DND-41 (cell line): ENCODE results near the gene ZFPM1.

Source experiments
- ATAC-seq: fragments of 200-7000 bp; cut with Tn5 transposase; 3 replicates; pipeline ENCODE4 v1.9.1; 2021; ENCODE audit warnings: low read depth; ENCODE audit not compliant: insufficient read depth
- DNase-seq: peaks from one replicate; pipeline ENCODE4 v3.0.0-alpha.2; 2020
- H2AFZ ChIP-seq: 2 replicates; pipeline ENCODE4 v1.6.0; 2012; ENCODE audit warnings: low read depth, low read length
- H3K27ac ChIP-seq: 2 replicates; pipeline ENCODE4 v1.5.1; 2012; ENCODE audit warnings: low read length, inconsistent platforms
- H3K27me3 ChIP-seq: fragments of 200-600 bp; sonication (generic); 2 replicates; pipeline ENCODE4 v1.6.0; 2012; ENCODE audit warnings: low read length, mild to moderate bottlenecking, inconsistent platforms; ENCODE audit not compliant: insufficient read depth, poor library complexity
- H3K36me3 ChIP-seq: 2 replicates; pipeline ENCODE4 v1.5.1; 2012; ENCODE audit warnings: low read length, inconsistent platforms; ENCODE audit not compliant: insufficient read depth
- H3K4me1 ChIP-seq: 2 replicates; pipeline ENCODE4 v1.5.1; 2012; ENCODE audit warnings: mild to moderate bottlenecking, low read length; ENCODE audit not compliant: insufficient read depth
- H3K4me2 ChIP-seq: 2 replicates; pipeline ENCODE4 v1.6.0; 2012; ENCODE audit warnings: mild to moderate bottlenecking, moderate library complexity, low read length, inconsistent platforms; ENCODE audit not compliant: insufficient read depth
- H3K4me3 ChIP-seq, 2 experiments: fragments of 200-600 bp in 1 of 2; shearing (Covaris generic) in 1 of 2; 2 replicates each; pipeline ENCODE4 v1.5.1; 2012 to 2016; ENCODE audit warnings: inconsistent platforms in 2 of 2, low read length in 2 of 2, mild to moderate bottlenecking in 2 of 2, low read depth in 1 of 2, moderate library complexity in 1 of 2
- H3K79me2 ChIP-seq: 2 replicates; pipeline ENCODE4 v1.6.0; 2012; ENCODE audit warnings: low read length, inconsistent platforms; ENCODE audit not compliant: insufficient read depth
- H3K9ac ChIP-seq: 2 replicates; pipeline ENCODE4 v1.6.0; 2012; ENCODE audit warnings: low read depth, mild to moderate bottlenecking, inconsistent platforms, low read length, moderate library complexity
- H3K9me3 ChIP-seq: 2 replicates; pipeline ENCODE4 v1.5.1; 2012; ENCODE audit warnings: low read length, moderate library complexity, mild to moderate bottlenecking, inconsistent platforms; ENCODE audit not compliant: insufficient read depth, severe bottlenecking
- H4K20me1 ChIP-seq: 2 replicates; pipeline ENCODE4 v1.6.0; 2012; ENCODE audit warnings: low read length; ENCODE audit not compliant: insufficient read depth
- EZH2 ChIP-seq: IDR thresholded peaks from 3 replicates; pipeline ENCODE4 v1.6.1; 2012; ENCODE audit warnings: borderline replicate concordance, low read depth, mild to moderate bottlenecking, moderate library complexity, low read length, inconsistent platforms; ENCODE audit not compliant: severe bottlenecking
- TF ChIP-seq, protein P1 (sequence below): IDR thresholded peaks from 2 replicates; pipeline ENCODE4 v1.5.1; 2012; ENCODE audit warnings: borderline replicate concordance, low read length, moderate library complexity, mild to moderate bottlenecking; ENCODE audit not compliant: poor library complexity, severe bottlenecking; ENCODE audit errors: extremely low read depth

Gene ZFPM1

DNA sequence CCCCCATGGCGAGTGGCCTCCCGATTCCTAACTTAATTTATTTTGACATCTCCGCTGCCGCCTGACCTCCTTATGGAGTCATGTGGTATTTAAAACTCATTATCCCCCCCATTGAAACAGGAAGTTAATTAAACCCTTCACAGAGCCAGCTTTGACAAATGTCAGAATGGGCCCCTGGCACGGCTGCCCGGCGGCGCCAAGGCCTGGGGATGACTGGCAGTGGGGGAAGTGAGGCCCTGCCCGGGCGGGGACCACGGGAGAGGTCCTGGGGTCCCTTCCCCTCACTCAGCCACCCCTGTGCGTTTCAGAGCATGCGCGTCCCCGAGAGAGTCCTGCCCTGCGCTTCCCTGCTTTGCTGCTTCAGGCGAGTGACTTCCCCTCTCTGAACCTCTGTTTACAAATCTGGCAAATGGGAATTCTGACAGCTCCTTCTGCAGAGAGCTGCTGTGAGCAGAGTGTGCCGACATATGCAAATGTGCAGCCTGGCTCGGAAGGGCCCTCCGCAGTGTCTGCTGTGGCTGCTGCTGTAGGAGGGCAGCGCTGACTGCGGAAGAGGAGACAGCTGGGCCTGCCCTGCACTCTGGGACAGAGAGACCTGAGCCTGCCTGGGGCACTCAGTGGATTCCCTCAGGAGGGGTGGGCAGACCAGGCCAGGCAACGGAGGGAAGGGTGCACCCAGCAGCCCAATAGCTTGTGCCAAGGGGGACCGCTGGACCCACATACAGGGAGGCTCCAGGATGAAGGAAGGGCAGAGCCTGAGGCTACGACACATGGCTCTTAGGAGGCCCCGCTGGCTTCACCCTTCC lies 4.4 kb upstream of the ZFPM1 start:
- Histone ChIP-seq H3K36me3 (no peaks in the 10 kb centered on the region), H2AFZ (no peak overlapping the region), H3K79me2 (no peaks in the 10 kb centered on the region), H3K27ac (no peak overlapping the region), H3K9me3 (no peaks in the 10 kb centered on the region), H3K4me3 (no peak overlapping the region), H3K27me3 (peaks cover 1% of the 10 kb centered on the region), H4K20me1 (peaks cover 14% of the 10 kb centered on the region), H3K4me1 (peaks cover 12% of the 10 kb centered on the region), H3K9ac (no peak overlapping the region), H3K4me2 (no peak overlapping the region)
- ATAC-seq (no peak), DNase-seq (no peak)
- TF ChIP-seq, protein P1, sequence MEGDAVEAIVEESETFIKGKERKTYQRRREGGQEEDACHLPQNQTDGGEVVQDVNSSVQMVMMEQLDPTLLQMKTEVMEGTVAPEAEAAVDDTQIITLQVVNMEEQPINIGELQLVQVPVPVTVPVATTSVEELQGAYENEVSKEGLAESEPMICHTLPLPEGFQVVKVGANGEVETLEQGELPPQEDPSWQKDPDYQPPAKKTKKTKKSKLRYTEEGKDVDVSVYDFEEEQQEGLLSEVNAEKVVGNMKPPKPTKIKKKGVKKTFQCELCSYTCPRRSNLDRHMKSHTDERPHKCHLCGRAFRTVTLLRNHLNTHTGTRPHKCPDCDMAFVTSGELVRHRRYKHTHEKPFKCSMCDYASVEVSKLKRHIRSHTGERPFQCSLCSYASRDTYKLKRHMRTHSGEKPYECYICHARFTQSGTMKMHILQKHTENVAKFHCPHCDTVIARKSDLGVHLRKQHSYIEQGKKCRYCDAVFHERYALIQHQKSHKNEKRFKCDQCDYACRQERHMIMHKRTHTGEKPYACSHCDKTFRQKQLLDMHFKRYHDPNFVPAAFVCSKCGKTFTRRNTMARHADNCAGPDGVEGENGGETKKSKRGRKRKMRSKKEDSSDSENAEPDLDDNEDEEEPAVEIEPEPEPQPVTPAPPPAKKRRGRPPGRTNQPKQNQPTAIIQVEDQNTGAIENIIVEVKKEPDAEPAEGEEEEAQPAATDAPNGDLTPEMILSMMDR, result no peak

- Histone ChIP-seq H3K27me3 (peaks cover 7% of the 10 kb centered on the region), H3K4me2 (no peak overlapping the region)
Measured at GRCh38 chr16:88449267-88449561, 3.9 kb upstream of the ZFPM1 start.

DNA sequence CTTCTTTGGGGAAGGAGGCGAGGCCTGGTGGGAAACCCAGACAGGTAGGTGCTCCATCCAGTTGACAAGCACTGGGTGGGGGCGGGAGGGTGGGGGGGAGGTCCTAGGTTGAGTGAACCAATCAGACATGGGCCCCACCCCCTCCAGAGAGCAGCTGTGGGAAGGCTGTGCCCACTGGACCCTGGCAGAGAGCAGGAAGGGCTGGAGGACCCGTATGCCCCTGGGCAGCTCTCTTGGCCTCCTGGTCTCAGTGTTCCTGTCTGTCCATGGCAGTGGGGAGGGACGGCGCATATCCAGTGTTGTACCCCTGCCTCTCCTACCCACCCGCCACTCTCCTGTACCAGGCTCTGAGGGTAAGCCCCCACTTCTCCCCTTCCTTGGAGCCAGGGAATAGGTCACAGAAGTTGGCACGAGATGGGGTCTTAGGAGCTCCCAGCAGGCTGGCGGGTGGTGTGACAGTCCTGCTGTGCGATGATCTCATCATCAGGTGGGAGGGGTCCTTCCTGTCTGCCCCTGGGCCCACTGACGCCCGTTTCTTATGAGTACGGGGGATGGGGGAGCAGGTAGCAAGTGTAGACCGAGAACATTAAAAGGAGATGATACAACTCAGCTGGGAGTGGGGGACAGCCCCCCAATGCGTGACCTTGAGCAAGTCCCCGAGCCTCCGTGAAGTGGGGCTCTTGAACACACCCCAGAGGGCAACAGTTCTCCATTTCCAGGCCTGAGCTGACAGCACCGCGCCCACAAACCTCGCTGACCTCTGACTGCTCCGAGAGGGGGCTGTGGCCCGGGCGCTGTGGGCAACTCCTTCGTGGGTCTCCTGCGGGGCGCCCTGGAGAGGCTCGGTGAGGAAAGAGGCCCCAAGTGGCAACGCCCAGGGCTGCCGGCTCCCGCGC lies 1.2 kb upstream of the ZFPM1 start:
- peaks cover 32% of the 10 kb centered on the region for H3K27me3 ChIP-seq
- peaks cover 41% of the 10 kb centered on the region for H4K20me1 ChIP-seq
- 0 out of 4 replicates have a peak overlapping the region, but pooled peaks of 1 of the 2 experiments have one; percentile 58 for H3K4me3 ChIP-seq
- H3K27ac ChIP-seq, result no peak overlapping the region
- TF ChIP-seq, protein P1, result no peak
- no peak for TF ChIP-seq EZH2
- DNase-seq (peak; percentile 37), ATAC-seq (no peak)
- no peaks in the 10 kb centered on the region for H3K36me3 ChIP-seq
- H3K4me2 ChIP-seq, result peak overlapping the region; percentile 71
- no peaks in the 10 kb centered on the region for H3K79me2 ChIP-seq
- H3K9me3 ChIP-seq, result no peaks in the 10 kb centered on the region
- no peak overlapping the region for H2AFZ ChIP-seq
- no peak overlapping the region for H3K9ac ChIP-seq
- H3K4me1 ChIP-seq, result peaks cover 41% of the 10 kb centered on the region

More at GRCh38 chr16:88449267-88449561, 3.9 kb upstream of the ZFPM1 start:
- Histone ChIP-seq H3K79me2 (no peaks in the 10 kb centered on the region), H3K9me3 (no peaks in the 10 kb centered on the region), H3K36me3 (no peaks in the 10 kb centered on the region), H3K27ac (no peak overlapping the region), H2AFZ (no peak overlapping the region), H4K20me1 (peaks cover 17% of the 10 kb centered on the region), H3K4me3 (no peak overlapping the region), H3K4me1 (peaks cover 17% of the 10 kb centered on the region), H3K9ac (no peak overlapping the region)
- no peak for TF ChIP-seq EZH2
- TF ChIP-seq, protein P1, result no peak
- ATAC-seq, result no peak
- DNase-seq, result no peak
